IMR-90 (cell line): Measurements from ENCODE around the gene CENPP. TPM values are rescaled to one million over a fixed set of nuclear protein-coding genes. Genes with fewer than 3 reads are reported as not detected.

Source experiments
- ATAC-seq: fragments of 200-7000 bp; cut with Tn5 transposase; 2 replicates; pipeline ENCODE4 v1.9.1; 2020; ENCODE audit warnings: low read depth, mild to moderate bottlenecking, moderate library complexity
- BruUV-seq: library from RNA; stranded (reverse); fragments of 400-500 nt; replicated peaks from 2 replicates; lab custom pipeline; 2021; lab: Mats Ljungman, UMichigan
- CTCF ChIA-PET: fragments of 300-600 bp; formaldehyde crosslinking; extraction: SDS; loops from one replicate; lab custom pipeline; 2021; ENCODE audit warnings: antibody characterized with exemption; lab: Yijun Ruan, JAX
- POLR2A ChIA-PET: fragments of 300-600 bp; sonication (Branson Sonifier 250); formaldehyde crosslinking; loops from one replicate; lab custom pipeline; 2022; ENCODE audit warnings: antibody characterized with exemption; ENCODE audit not compliant: unreplicated experiment; lab: Charles Lee
- DNase-seq: peaks from one replicate; pipeline ENCODE4 v3.0.0; 2013
- H2AFZ ChIP-seq: replicated peaks from 2 replicates; pipeline ENCODE3; 2013; ENCODE audit warnings: low read length, mild to moderate bottlenecking; ENCODE audit not compliant: poor library complexity
- H2AK5ac ChIP-seq: 2 replicates; pipeline ENCODE4 v1.6.1; 2013; ENCODE audit warnings: low read depth, low read length, inconsistent platforms
- H2AK9ac ChIP-seq: replicated peaks from 2 replicates; pipeline ENCODE3; 2013; ENCODE audit warnings: mild to moderate bottlenecking, low read depth, low read length, moderate library complexity; ENCODE audit not compliant: poor library complexity
- H2BK120ac ChIP-seq: 2 replicates; pipeline ENCODE4 v1.6.1; 2013; ENCODE audit warnings: low read depth, low read length, inconsistent platforms
- H2BK15ac ChIP-seq: 3 replicates; pipeline ENCODE4 v1.6.1; 2013; ENCODE audit warnings: low read depth, low read length, inconsistent platforms
- H2BK20ac ChIP-seq: 2 replicates; pipeline ENCODE4 v1.6.1; 2013; ENCODE audit warnings: low read depth, mild to moderate bottlenecking, inconsistent platforms, low read length, moderate library complexity
- H2BK5ac ChIP-seq: 2 replicates; pipeline ENCODE4 v1.6.1; 2013; ENCODE audit warnings: mild to moderate bottlenecking, low read depth, low read length, inconsistent platforms; ENCODE audit not compliant: poor library complexity, severe bottlenecking
- H3K14ac ChIP-seq: replicated peaks from 2 replicates; pipeline ENCODE4 v1.6.1; 2013; ENCODE audit warnings: low read depth, low read length, inconsistent platforms
- H3K18ac ChIP-seq: 2 replicates; pipeline ENCODE4 v1.6.1; 2013; ENCODE audit warnings: low read depth, low read length, control low read depth
- H3K23ac ChIP-seq: 2 replicates; pipeline ENCODE4 v1.6.1; 2013; ENCODE audit warnings: low read depth, low read length, inconsistent platforms
- H3K27ac ChIP-seq: 2 replicates; pipeline ENCODE4 v1.5.1; 2013; ENCODE audit warnings: mild to moderate bottlenecking, control low read depth, low read length; ENCODE audit not compliant: insufficient read depth
- H3K27me3 ChIP-seq: 2 replicates; pipeline ENCODE4 v1.6.1; 2013; ENCODE audit warnings: low read length; ENCODE audit not compliant: control insufficient read depth, insufficient read depth
- H3K36me3 ChIP-seq: 2 replicates; pipeline ENCODE4 v1.6.1; 2013; ENCODE audit warnings: low read length, mixed read lengths; ENCODE audit not compliant: control insufficient read depth, insufficient read depth
- H3K4ac ChIP-seq: 2 replicates; pipeline ENCODE4 v1.6.1; 2013; ENCODE audit warnings: low read depth, low read length, inconsistent platforms
- H3K4me1 ChIP-seq: 2 replicates; pipeline ENCODE4 v1.6.1; 2013; ENCODE audit warnings: low read length, mixed read lengths; ENCODE audit not compliant: control insufficient read depth, insufficient read depth
- H3K4me2 ChIP-seq: 2 replicates; pipeline ENCODE4 v1.6.1; 2013; ENCODE audit warnings: low read depth, mild to moderate bottlenecking, control low read depth, low read length, moderate library complexity
- H3K4me3 ChIP-seq: 2 replicates; pipeline ENCODE4 v1.5.1; 2013; ENCODE audit warnings: low read depth, mild to moderate bottlenecking, control low read depth, low read length, moderate library complexity; ENCODE audit not compliant: insufficient read depth
- H3K56ac ChIP-seq: 2 replicates; pipeline ENCODE4 v1.6.1; 2013; ENCODE audit warnings: low read length, inconsistent platforms; ENCODE audit not compliant: insufficient read depth; ENCODE audit errors: extremely low read depth
- H3K79me1 ChIP-seq, 2 experiments: 2 replicates each; pipeline ENCODE4 v1.6.1; 2013; ENCODE audit warnings: low read length in 2 of 2, inconsistent platforms in 1 of 2, low read depth in 1 of 2
- H3K9ac ChIP-seq: 2 replicates; pipeline ENCODE4 v1.6.1; 2013; ENCODE audit warnings: low read depth, low read length, control low read depth
- H3K9me1 ChIP-seq: 2 replicates; pipeline ENCODE4 v1.6.1; 2013; ENCODE audit warnings: low read length, inconsistent platforms; ENCODE audit not compliant: insufficient read depth
- H3K9me3 ChIP-seq: 2 replicates; pipeline ENCODE4 v1.6.1; 2013; ENCODE audit warnings: low read length; ENCODE audit not compliant: control insufficient read depth, insufficient read depth
- H4K20me1 ChIP-seq: 2 replicates; pipeline ENCODE4 v1.6.1; 2013; ENCODE audit warnings: low read length, inconsistent platforms; ENCODE audit not compliant: insufficient read depth
- H4K5ac ChIP-seq: 2 replicates; pipeline ENCODE4 v1.6.1; 2013; ENCODE audit warnings: mild to moderate bottlenecking, low read depth, low read length, control low read depth
- H4K8ac ChIP-seq, 2 experiments: 2 replicates each; pipeline ENCODE4 v1.6.1; 2013; ENCODE audit warnings: low read depth in 2 of 2, low read length in 2 of 2, control low read depth in 1 of 2, inconsistent platforms in 1 of 2
- H4K91ac ChIP-seq: 2 replicates; pipeline ENCODE4 v1.6.1; 2013; ENCODE audit warnings: low read depth, low read length, inconsistent platforms; ENCODE audit not compliant: insufficient read depth
- CEBPB ChIP-seq: IDR thresholded peaks from 2 replicates; pipeline ENCODE4 v1.6.1; 2012; ENCODE audit warnings: low read depth, low read length, improper control_type of control experiment
- CHD1 ChIP-seq: IDR thresholded peaks from 2 replicates; pipeline ENCODE4 v1.6.1; 2012; ENCODE audit warnings: low read depth, low read length, improper control_type of control experiment
- CTCF ChIP-seq: conservative IDR thresholded peaks from 2 replicates; pipeline ENCODE4 v1.5.1; 2012; ENCODE audit warnings: mild to moderate bottlenecking, low read depth, low read length, improper control_type of control experiment
- ELK1 ChIP-seq: fragments of 150-350 bp; IDR thresholded peaks from 2 replicates; pipeline ENCODE4 v1.6.1; 2016; ENCODE audit warnings: low read depth, mild to moderate bottlenecking, low read length, moderate library complexity, borderline replicate concordance
- FOS ChIP-seq: fragments of 150-350 bp; IDR thresholded peaks from 2 replicates; pipeline ENCODE4 v1.6.1; 2016; ENCODE audit warnings: low read depth, low read length
- MAFK ChIP-seq: IDR thresholded peaks from 2 replicates; pipeline ENCODE4 v1.6.1; 2012; ENCODE audit warnings: low read depth, low read length, improper control_type of control experiment
- MAZ ChIP-seq: IDR thresholded peaks from 2 replicates; pipeline ENCODE4 v1.6.1; 2012; ENCODE audit warnings: low read depth, mild to moderate bottlenecking, low read length, improper control_type of control experiment, moderate library complexity, borderline replicate concordance
- MXI1 ChIP-seq: IDR thresholded peaks from 2 replicates; pipeline ENCODE4 v1.6.1; 2012; ENCODE audit warnings: low read depth, mild to moderate bottlenecking, low read length, moderate library complexity, borderline replicate concordance
- POLR2A ChIP-seq: IDR thresholded peaks from 2 replicates; pipeline ENCODE4 v1.6.1; 2012; ENCODE audit warnings: mild to moderate bottlenecking, low read depth, low read length
- RAD21 ChIP-seq: IDR thresholded peaks from 2 replicates; pipeline ENCODE4 v1.6.1; 2012; ENCODE audit warnings: low read length, improper control_type of control experiment
- RCOR1 ChIP-seq: IDR thresholded peaks from 2 replicates; pipeline ENCODE4 v1.6.1; 2012; ENCODE audit warnings: mild to moderate bottlenecking, low read length, improper control_type of control experiment; ENCODE audit not compliant: insufficient replicate concordance
- RFX5 ChIP-seq: IDR thresholded peaks from 2 replicates; pipeline ENCODE4 v1.8.0; 2012; ENCODE audit warnings: low read depth, mild to moderate bottlenecking, low read length, moderate library complexity
- SMC3 ChIP-seq: fragments of 150-350 bp; IDR thresholded peaks from 2 replicates; pipeline ENCODE4 v1.6.1; 2016; ENCODE audit warnings: low read depth, mild to moderate bottlenecking, antibody characterized with exemption, low read length, moderate library complexity
- USF2 ChIP-seq: fragments of 150-350 bp; IDR thresholded peaks from 2 replicates; pipeline ENCODE4 v1.6.1; 2017; ENCODE audit warnings: mild to moderate bottlenecking, antibody characterized with exemption, low read length, low read depth
- WGBS, 2 experiments: methylation state at CpG; one replicate each; pipeline versions ENCODE4 v1.1.5 to v1.1.7; 2013; ENCODE audit warnings: missing lambda C conversion rate in 2 of 2; ENCODE audit not compliant: insufficient read length in 1 of 2; ENCODE audit errors: extremely low coverage in 2 of 2; 5-methylcytosine and 5-hydroxymethylcytosine counted together
- dilution Hi-C: fragments of 300-500 bp; cut with HindIII; formaldehyde crosslinking; loops from one replicate; pipeline ENCODE4 v1.14.3; 2018; ENCODE audit warnings: low sequenced_read_pairs; ENCODE audit not compliant: unreplicated experiment
- in situ Hi-C: fragments of 300-500 bp; cut with MboI; formaldehyde crosslinking; loops from 3 replicates; pipeline ENCODE4 v1.14.3; 2019; ENCODE audit warnings: low sequenced_read_pairs, inconsistent platforms, mixed read lengths
- intact Hi-C: fragments of 100-400 bp; cut with micrococcal nuclease; formaldehyde crosslinking; loops from 2 replicates; pipeline ENCODE4 v1.10.0; 2022
- polyA plus RNA-seq, 3 experiments: library from polyadenylated mRNA; depleted of rRNA; stranded (reverse); fragments of >200 nt; gene quantifications; 2 replicates each; pipeline ENCODE4 v1.2.3, GENCODE V29; 2012; ENCODE audit warnings: low replicate concordance in 1 of 3
- total RNA-seq: library from RNA; depleted of rRNA; stranded (reverse); fragments of >200 nt; gene quantifications from 2 replicates; pipeline ENCODE4 v1.2.3, GENCODE V29; 2012

CENPP gene
- total and polyA plus RNA-seq, 2 of the 4 experiments (the other 2 are of a cell fraction), result 1.4 to 2.0 TPM

GRCh38 chr9:92295827-92296258 is 29.9 kb upstream of the CENPP start:
- Histone ChIP-seq H3K9me3 (no peaks in the 10 kb centered on the region), H3K36me3 (peaks cover 14% of the 10 kb centered on the region), H3K18ac (no peak overlapping the region), H2AFZ (no peak overlapping the region), H3K14ac (no peak overlapping the region), H4K5ac (no peak overlapping the region), H3K9ac (no peak overlapping the region), H3K27ac (no peak overlapping the region), H3K27me3 (no peaks in the 10 kb centered on the region), H3K79me1 (peaks cover 2 to 23% of the 10 kb centered on the region in 2 experiments), H4K91ac (no peak overlapping the region), H3K4me3 (no peak overlapping the region), H4K20me1 (peaks cover 11% of the 10 kb centered on the region; the same call in 1 of the 2 replicates), H2BK15ac (no peak overlapping the region), H2BK120ac (no peak overlapping the region), H2AK9ac (no peak overlapping the region), H3K9me1 (peaks cover 4% of the 10 kb centered on the region), H3K56ac (no peak overlapping the region), H3K4ac (no peak overlapping the region), H3K23ac (no peak overlapping the region), H3K4me2 (no peak overlapping the region), H3K4me1 (peaks cover 6% of the 10 kb centered on the region), H2BK5ac (no peak overlapping the region), H4K8ac (no peak overlapping the region), H2BK20ac (no peak overlapping the region), H2AK5ac (no peak overlapping the region)
- POLR2A ChIA-PET, result interaction anchor here (0.5 kb wide), 1 partner anchor 316 kb away, joined by 4 read pairs; no protein-coding TSS in a partner anchor
- intact Hi-C loops, result no loop called here
- BruUV-seq, result no TSS peak
- DNase-seq (no peak), ATAC-seq (no peak)
- CTCF ChIA-PET, result interaction anchor here (1.2 kb wide), 1 partner anchor 156 kb away, joined by 3 read pairs; no protein-coding TSS in a partner anchor
- TF ChIP-seq FOS, result no peak
- TF ChIP-seq CHD1, result no peak
- TF ChIP-seq CTCF, result no peak
- no peak for TF ChIP-seq RFX5
- TF ChIP-seq ELK1, result no peak
- no peak for TF ChIP-seq MAZ
- no peak for TF ChIP-seq RAD21
- no peak for TF ChIP-seq CEBPB
- no peak for TF ChIP-seq MXI1
- no peak for TF ChIP-seq USF2
- no peak for TF ChIP-seq MAFK
- no peak for TF ChIP-seq RCOR1
- no peak for TF ChIP-seq SMC3
- no peak for TF ChIP-seq POLR2A
- no CpG with 5 or more reads among the region's 4 CpGs for WGBS, 2 experiments
- in situ Hi-C loops, result loop anchor here (10.0 kb wide), 1 partner anchor 161 kb away; no protein-coding TSS in a partner anchor
- dilution Hi-C loops, result no loop called here
